Hepatocyte (in vitro differentiated cells): ENCODE results near the gene ZNF764.

ENCODE experiments used
- EZH2 ChIP-seq: fragments of 200-600 bp; sonication (generic); IDR thresholded peaks from 2 replicates; pipeline ENCODE4 v1.6.1; 2016; ENCODE audit warnings: antibody characterized with exemption, mild to moderate bottlenecking, borderline replicate concordance
- TF ChIP-seq, protein P1 (sequence below): fragments of 200-600 bp; sonication (generic); IDR thresholded peaks from 2 replicates; pipeline ENCODE4 v1.5.1; 2016; ENCODE audit warnings: antibody characterized with exemption, mild to moderate bottlenecking; ENCODE audit not compliant: poor library complexity

DNA sequence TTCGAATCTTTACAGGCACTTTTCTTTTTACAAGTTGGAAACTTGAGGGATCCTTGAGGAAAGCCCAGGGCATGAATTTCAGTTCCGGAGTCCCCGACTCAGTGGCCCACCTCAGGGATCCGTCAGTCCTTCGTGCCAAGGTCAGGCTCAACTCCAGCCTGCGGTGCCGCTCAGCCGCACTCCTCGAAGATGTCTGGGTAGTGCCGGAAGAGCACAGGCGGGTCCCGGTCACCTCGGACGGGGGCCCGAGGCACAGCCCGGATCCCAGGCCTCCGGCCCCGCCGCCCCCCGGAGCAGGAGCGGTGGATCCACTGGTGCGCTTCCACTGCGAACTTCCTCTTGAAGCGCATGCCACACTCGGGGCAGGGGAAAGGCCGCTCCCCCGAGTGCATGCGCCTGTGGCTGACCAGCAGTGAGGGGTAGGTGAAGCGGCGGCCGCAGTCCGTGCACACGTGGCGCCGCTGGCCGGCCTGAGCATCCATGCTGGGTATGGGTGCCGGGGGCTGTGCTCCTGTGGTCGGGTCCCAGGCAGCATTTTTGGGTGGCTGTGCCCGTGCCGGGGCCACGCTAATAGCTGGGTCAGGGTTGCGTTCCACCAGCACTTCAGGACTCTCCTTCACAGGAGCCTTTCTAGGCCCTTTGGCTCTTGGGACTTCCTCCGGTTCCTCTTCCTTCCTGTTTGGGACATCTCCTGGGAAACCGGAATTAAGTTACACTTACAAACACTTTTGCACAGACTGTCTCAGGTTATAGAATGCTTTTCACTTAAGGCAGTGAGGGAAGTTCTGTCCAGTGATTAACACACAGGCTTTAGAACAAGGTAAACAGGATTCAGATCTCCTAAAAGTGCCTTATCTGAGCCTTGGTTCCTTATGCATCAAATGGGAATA, 11.8 kb upstream of the ZNF764 start:
- TF ChIP-seq, protein P1, sequence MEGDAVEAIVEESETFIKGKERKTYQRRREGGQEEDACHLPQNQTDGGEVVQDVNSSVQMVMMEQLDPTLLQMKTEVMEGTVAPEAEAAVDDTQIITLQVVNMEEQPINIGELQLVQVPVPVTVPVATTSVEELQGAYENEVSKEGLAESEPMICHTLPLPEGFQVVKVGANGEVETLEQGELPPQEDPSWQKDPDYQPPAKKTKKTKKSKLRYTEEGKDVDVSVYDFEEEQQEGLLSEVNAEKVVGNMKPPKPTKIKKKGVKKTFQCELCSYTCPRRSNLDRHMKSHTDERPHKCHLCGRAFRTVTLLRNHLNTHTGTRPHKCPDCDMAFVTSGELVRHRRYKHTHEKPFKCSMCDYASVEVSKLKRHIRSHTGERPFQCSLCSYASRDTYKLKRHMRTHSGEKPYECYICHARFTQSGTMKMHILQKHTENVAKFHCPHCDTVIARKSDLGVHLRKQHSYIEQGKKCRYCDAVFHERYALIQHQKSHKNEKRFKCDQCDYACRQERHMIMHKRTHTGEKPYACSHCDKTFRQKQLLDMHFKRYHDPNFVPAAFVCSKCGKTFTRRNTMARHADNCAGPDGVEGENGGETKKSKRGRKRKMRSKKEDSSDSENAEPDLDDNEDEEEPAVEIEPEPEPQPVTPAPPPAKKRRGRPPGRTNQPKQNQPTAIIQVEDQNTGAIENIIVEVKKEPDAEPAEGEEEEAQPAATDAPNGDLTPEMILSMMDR: no peak
- no peak for TF ChIP-seq EZH2
